ENCODE results near the gene CRIP2. TPM values are rescaled to one million over a fixed set of nuclear protein-coding genes. Genes with fewer than 3 reads are reported as not detected.

The CRIP2 gene
- polyA plus RNA-seq, 1 donor from 2014 or later, result 214 TPM

- TF ChIP-seq CTCF (IDR thresholded peaks at IDR 0.05; ENCODE audit: poor library complexity, severe bottlenecking) (no peak), MXI1 (conservative IDR thresholded peaks at IDR 0.05; ENCODE audit: poor library complexity, severe bottlenecking) (no peak), EZH2 (IDR thresholded peaks at IDR 0.05; ENCODE audit: borderline replicate concordance, insufficient read depth, low read length, poor library complexity, severe bottlenecking) (no peak), SMC3 (conservative IDR thresholded peaks at IDR 0.05; ENCODE audit: poor library complexity) (no peak), POLR2AphosphoS5 (IDR thresholded peaks at IDR 0.05) (no peak)
- H3K4me3 ChIP-seq (ENCODE audit: low read length), result no peak overlapping the region
- H3F3A ChIP-seq (ENCODE audit: insufficient read depth, low read length, poor library complexity, severe bottlenecking), result no peaks in the 10 kb centered on the region
- no peaks in the 10 kb centered on the region for H3K79me2 ChIP-seq (replicated peaks; ENCODE audit: insufficient read depth, low read length)
- H2AFZ ChIP-seq (ENCODE audit: low read depth, low read length), result no peak overlapping the region
- H3K4me2 ChIP-seq (ENCODE audit: low read length), result no peak overlapping the region
- no peaks in the 10 kb centered on the region for H3K9me2 ChIP-seq (ENCODE audit: insufficient read depth, low read length)
- H4K20me1 ChIP-seq (ENCODE audit: insufficient read depth), result no peaks in the 10 kb centered on the region
- no peaks in the 10 kb centered on the region for H3K36me3 ChIP-seq (ENCODE audit: insufficient read depth, low read length)
- H3K27ac ChIP-seq (ENCODE audit: low read length), result no peak overlapping the region
- no peaks in the 10 kb centered on the region for H3K27me3 ChIP-seq (ENCODE audit: insufficient read depth, low read depth, low read length)
- H3K9me3 ChIP-seq (ENCODE audit: low read length), result no peaks in the 10 kb centered on the region
- H3K9ac ChIP-seq (ENCODE audit: low read length), result no peak overlapping the region
Measured at GRCh38 chr14:105460116-105460515, 14.5 kb upstream of the CRIP2 start.

- Histone ChIP-seq H3K36me3 (ENCODE audit: insufficient read depth, low read length) (peaks cover 4% of the 10 kb centered on the region), H3K9me2 (ENCODE audit: insufficient read depth, low read length) (no peaks in the 10 kb centered on the region), H3K27ac (ENCODE audit: low read length) (no peak overlapping the region), H3K9me3 (ENCODE audit: low read length) (no peaks in the 10 kb centered on the region), H4K20me1 (ENCODE audit: insufficient read depth) (no peaks in the 10 kb centered on the region), H2AFZ (ENCODE audit: low read depth, low read length) (no peak overlapping the region), H3K79me2 (replicated peaks; ENCODE audit: insufficient read depth, low read length) (no peaks in the 10 kb centered on the region), H3F3A (ENCODE audit: insufficient read depth, low read length, poor library complexity, severe bottlenecking) (no peaks in the 10 kb centered on the region), H3K4me3 (ENCODE audit: low read length) (no peak overlapping the region), H3K27me3 (ENCODE audit: insufficient read depth, low read depth, low read length) (no peaks in the 10 kb centered on the region), H3K4me2 (ENCODE audit: low read length) (no peak overlapping the region), H3K9ac (ENCODE audit: low read length) (no peak overlapping the region)
- TF ChIP-seq CTCF (IDR thresholded peaks at IDR 0.05; ENCODE audit: poor library complexity, severe bottlenecking), result no peak
- no peak for TF ChIP-seq TAF1 (IDR thresholded peaks at IDR 0.05; ENCODE audit: low read depth)
- no peak for TF ChIP-seq EP300 (conservative IDR thresholded peaks at IDR 0.05; ENCODE audit: poor library complexity, severe bottlenecking)
- TF ChIP-seq POLR2AphosphoS5 (IDR thresholded peaks at IDR 0.05), result no peak
- no peak for TF ChIP-seq EZH2 (IDR thresholded peaks at IDR 0.05; ENCODE audit: borderline replicate concordance, insufficient read depth, low read length, poor library complexity, severe bottlenecking)
- no peak for TF ChIP-seq MXI1 (conservative IDR thresholded peaks at IDR 0.05; ENCODE audit: poor library complexity, severe bottlenecking)
- TF ChIP-seq SMC3 (conservative IDR thresholded peaks at IDR 0.05; ENCODE audit: poor library complexity), result no peak
- TF ChIP-seq REST (IDR thresholded peaks at IDR 0.05; ENCODE audit: borderline replicate concordance), result no peak
- TF ChIP-seq RAD21 (conservative IDR thresholded peaks at IDR 0.05), result no peak
Measured at GRCh38 chr14:105460616-105461015, 14.0 kb upstream of the CRIP2 start.

Measured in neural cell (in vitro differentiated cells).